GM12878 (cell line): ENCODE results near the gene CDKL5. TPM values are rescaled to one million over a fixed set of nuclear protein-coding genes. Genes with fewer than 3 reads are reported as not detected.

Experiments
- ATAC-seq: fragments of 200-7000 bp; cut with Tn5 transposase; 3 replicates; pipeline ENCODE4 v1.9.1; 2020; ENCODE audit warnings: mild to moderate bottlenecking, moderate library complexity
- BruUV-seq: library from RNA; stranded (reverse); fragments of 400-500 nt; replicated peaks from 2 replicates; lab custom pipeline; 2021; lab: Mats Ljungman, UMichigan
- CTCF ChIA-PET: fragments of 300-600 bp; sonication (Branson Sonifier 250); formaldehyde crosslinking; extraction: SDS; loops from one replicate; lab custom pipeline; 2021; ENCODE audit warnings: inconsistent platforms; lab: Yijun Ruan, JAX
- POLR2A ChIA-PET: fragments of 350-600 bp; formaldehyde crosslinking; extraction: SDS; loops from one replicate; lab custom pipeline; 2021; ENCODE audit warnings: inconsistent platforms; lab: Charles Lee
- RAD21 ChIA-PET: fragments of 300-600 bp; sonication (Branson Sonifier 250); formaldehyde crosslinking; loops from one replicate; lab custom pipeline; 2023; ENCODE audit warnings: antibody characterized with exemption; ENCODE audit not compliant: unreplicated experiment; lab: Charles Lee
- SMC1A ChIA-PET: fragments of 300-600 bp; sonication (Branson Sonifier 250); formaldehyde crosslinking; loops from one replicate; lab custom pipeline; 2023; ENCODE audit not compliant: unreplicated experiment, uncharacterized antibody; lab: Charles Lee
- DNase-seq: peaks from one replicate; pipeline ENCODE4 v3.0.0-alpha.2; 2011; ENCODE audit warnings: low read depth, low spot score
- FAIRE-seq: peaks from 3 replicates; lab custom pipeline; 2011; peaks lifted over from hg19 to GRCh38; lab: Jason Lieb, UNC
- H2AFZ ChIP-seq: 2 replicates; pipeline ENCODE4 v1.6.0; 2011; ENCODE audit warnings: low read depth, low read length, control low read depth; ENCODE audit not compliant: control insufficient read depth
- H3K27ac ChIP-seq: 2 replicates; pipeline ENCODE4 v1.5.1; 2011; ENCODE audit warnings: control low read depth; ENCODE audit not compliant: control insufficient read depth, insufficient read depth
- H3K27me3 ChIP-seq, 2 experiments: replicated peaks in 1 of 2; 2 replicates each; pipeline versions ENCODE4 v1.6.0 to v1.6.1; 2011; ENCODE audit warnings: low read length in 1 of 2; ENCODE audit not compliant: control insufficient read depth in 2 of 2, insufficient read depth in 2 of 2
- H3K36me3 ChIP-seq, 2 experiments: 2 replicates each; pipeline ENCODE4 v1.5.1; 2011; ENCODE audit warnings: low read length in 1 of 2; ENCODE audit not compliant: control insufficient read depth in 2 of 2, insufficient read depth in 2 of 2
- H3K4me1 ChIP-seq: 2 replicates; pipeline ENCODE4 v1.6.1; 2011; ENCODE audit warnings: mild to moderate bottlenecking, low read length, moderate library complexity, mixed read lengths; ENCODE audit not compliant: control insufficient read depth, insufficient read depth
- H3K4me2 ChIP-seq: 2 replicates; pipeline ENCODE4 v1.6.0; 2011; ENCODE audit warnings: control low read depth; ENCODE audit not compliant: control insufficient read depth, insufficient read depth
- H3K4me3 ChIP-seq: fragments of 200-600 bp; sonication (generic); 2 replicates; pipeline ENCODE4 v1.5.1; 2016
- H3K79me2 ChIP-seq: 2 replicates; pipeline ENCODE4 v1.6.0; 2011; ENCODE audit warnings: low read length; ENCODE audit not compliant: control insufficient read depth, insufficient read depth
- H3K9ac ChIP-seq: 2 replicates; pipeline ENCODE4 v1.8.0; 2011; ENCODE audit warnings: low read length, control low read depth, mixed read lengths; ENCODE audit not compliant: control insufficient read depth, insufficient read depth
- H3K9me3 ChIP-seq: replicated peaks from 3 replicates; pipeline ENCODE4 v1.5.1; 2011; ENCODE audit warnings: mild to moderate bottlenecking, low read length; ENCODE audit not compliant: control insufficient read depth, insufficient read depth
- H4K20me1 ChIP-seq: 2 replicates; pipeline ENCODE4 v1.6.0; 2011; ENCODE audit not compliant: control insufficient read depth, insufficient read depth
- CBFB ChIP-seq: IDR thresholded peaks from 2 replicates; pipeline ENCODE4 v1.6.1; 2016; ENCODE audit warnings: antibody characterized with exemption, low read depth
- CHD2 ChIP-seq: IDR thresholded peaks from 2 replicates; pipeline ENCODE4 v1.6.1; 2011; ENCODE audit warnings: low read depth, low read length, improper control_type of control experiment, borderline replicate concordance
- FOS ChIP-seq: IDR thresholded peaks from 3 replicates; pipeline ENCODE4 v1.6.1; 2011; ENCODE audit warnings: borderline replicate concordance; ENCODE audit not compliant: insufficient read length; ENCODE audit errors: extremely low read depth
- IKZF1 ChIP-seq: fragments of 450-650 bp; conservative IDR thresholded peaks from 2 replicates; pipeline ENCODE4 v1.6.1; 2017; ENCODE audit warnings: antibody characterized with exemption, mild to moderate bottlenecking
- MYB ChIP-seq: fragments of 150-350 bp; IDR thresholded peaks from 2 replicates; pipeline ENCODE4 v1.6.1; 2014; ENCODE audit warnings: mild to moderate bottlenecking, low read depth, low read length, borderline replicate concordance
- NRF1 ChIP-seq: conservative IDR thresholded peaks from 2 replicates; pipeline ENCODE4 v1.6.1; 2011; ENCODE audit warnings: mild to moderate bottlenecking, low read depth, low read length, improper control_type of control experiment
- WGBS: methylation state at CpG from one replicate; pipeline ENCODE4 v1.1.6; 2016; ENCODE audit warnings: low lambda C conversion rate; ENCODE audit not compliant: insufficient replicate concordance, insufficient coverage; ENCODE audit errors: missing lambda C conversion rate; 5-methylcytosine and 5-hydroxymethylcytosine counted together
- in situ Hi-C: fragments of 300-500 bp; cut with MboI; formaldehyde crosslinking; loops from 9 replicates; pipeline ENCODE4 v1.14.3; 2018; ENCODE audit warnings: mixed read lengths
- intact Hi-C: fragments of 100-400 bp; cut with micrococcal nuclease; formaldehyde crosslinking; loops from one replicate; pipeline ENCODE4 v1.14.2; 2022; ENCODE audit not compliant: unreplicated experiment
- polyA plus RNA-seq, 11 experiments: library from polyadenylated mRNA; depleted of rRNA in 4 of 11; unstranded in 6 of 11; stranded (reverse) in 5 of 11; fragments of >200 nt; fragmentation: Nextera tagmentation in 4 of 11; fragmentation: Illumina TruSeq in 1 of 11; extraction: Ambion mirVana in 4 of 11; extraction: Trizol in 1 of 11; gene quantifications; 1 replicate in 1 of 11; 2 replicates in 10 of 11; pipeline versions ENCODE4 v1.2.1 to v1.2.3, GENCODE V29; 2011 to 2016; ENCODE audit warnings: inconsistent platforms in 2 of 11, missing spikeins in 2 of 11, low read depth in 1 of 11
- total RNA-seq, 4 experiments: library from RNA; depleted of rRNA in 3 of 4; stranded (reverse); fragments of >200 nt in 3 of 4; fragmentation: Illumina TruSeq in 1 of 4; extraction: Trizol in 1 of 4; gene quantifications; 2 replicates each; pipeline versions ENCODE4 v1.2.1 to v1.2.3, GENCODE V29; 2013 to 2021
- TF ChIP-seq, protein P1 (sequence below): fragments of 150-350 bp; IDR thresholded peaks from 2 replicates; pipeline ENCODE4 v1.6.1; 2016; ENCODE audit warnings: low read depth, low read length
- TF ChIP-seq, protein P2 (sequence below): fragments of 450-650 bp; IDR thresholded peaks from 2 replicates; pipeline ENCODE4 v1.6.1; 2016; ENCODE audit warnings: mild to moderate bottlenecking
- TF ChIP-seq, protein P3 (sequence below): IDR thresholded peaks from 2 replicates; pipeline ENCODE4 v1.6.1; 2012; ENCODE audit warnings: low read depth, low read length, improper control_type of control experiment
- TF ChIP-seq, protein P4 (sequence below): IDR thresholded peaks from 2 replicates; pipeline ENCODE4 v1.6.1; 2012; ENCODE audit warnings: low read depth, low read length, improper control_type of control experiment
- TF ChIP-seq, protein P5 (sequence below): IDR thresholded peaks from 2 replicates; pipeline ENCODE4 v1.6.1; 2011; ENCODE audit warnings: mild to moderate bottlenecking, low read depth, low read length, moderate library complexity; ENCODE audit not compliant: insufficient replicate concordance
- TF ChIP-seq, protein P6 (sequence below): IDR thresholded peaks from 2 replicates; pipeline ENCODE4 v1.6.1; 2012; ENCODE audit warnings: mild to moderate bottlenecking, low read depth, low read length

The CDKL5 gene
- total and polyA plus RNA-seq, 10 of the 15 experiments (the other 5 are each of a cell fraction or from before 2014, with no cell fraction given) = 1.4 to 14.5 (median 6.3) TPM

DNA sequence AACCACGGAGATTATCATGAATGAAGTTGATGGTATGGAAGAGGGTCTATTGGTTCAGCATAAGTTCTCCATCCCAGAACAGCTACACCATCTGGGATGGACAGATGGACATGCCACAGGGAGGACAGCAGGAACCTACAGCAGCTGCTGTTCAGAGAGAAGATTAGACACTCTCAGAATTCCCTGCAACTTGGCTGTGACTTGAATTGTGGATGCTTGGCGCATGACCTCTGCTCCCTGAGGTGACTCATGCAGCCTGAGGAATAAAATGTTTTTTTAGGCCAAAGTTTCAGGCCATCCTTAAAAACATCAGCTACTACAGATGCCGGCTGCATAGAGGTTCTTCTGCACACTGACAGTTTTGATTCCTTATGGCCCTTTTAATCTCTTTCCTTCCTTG lies 149.2 kb downstream of the CDKL5 start (continued):
- no peak for TF ChIP-seq CHD2
- no peak for TF ChIP-seq FOS
- TF ChIP-seq CBFB = no peak
- TF ChIP-seq, protein P1, sequence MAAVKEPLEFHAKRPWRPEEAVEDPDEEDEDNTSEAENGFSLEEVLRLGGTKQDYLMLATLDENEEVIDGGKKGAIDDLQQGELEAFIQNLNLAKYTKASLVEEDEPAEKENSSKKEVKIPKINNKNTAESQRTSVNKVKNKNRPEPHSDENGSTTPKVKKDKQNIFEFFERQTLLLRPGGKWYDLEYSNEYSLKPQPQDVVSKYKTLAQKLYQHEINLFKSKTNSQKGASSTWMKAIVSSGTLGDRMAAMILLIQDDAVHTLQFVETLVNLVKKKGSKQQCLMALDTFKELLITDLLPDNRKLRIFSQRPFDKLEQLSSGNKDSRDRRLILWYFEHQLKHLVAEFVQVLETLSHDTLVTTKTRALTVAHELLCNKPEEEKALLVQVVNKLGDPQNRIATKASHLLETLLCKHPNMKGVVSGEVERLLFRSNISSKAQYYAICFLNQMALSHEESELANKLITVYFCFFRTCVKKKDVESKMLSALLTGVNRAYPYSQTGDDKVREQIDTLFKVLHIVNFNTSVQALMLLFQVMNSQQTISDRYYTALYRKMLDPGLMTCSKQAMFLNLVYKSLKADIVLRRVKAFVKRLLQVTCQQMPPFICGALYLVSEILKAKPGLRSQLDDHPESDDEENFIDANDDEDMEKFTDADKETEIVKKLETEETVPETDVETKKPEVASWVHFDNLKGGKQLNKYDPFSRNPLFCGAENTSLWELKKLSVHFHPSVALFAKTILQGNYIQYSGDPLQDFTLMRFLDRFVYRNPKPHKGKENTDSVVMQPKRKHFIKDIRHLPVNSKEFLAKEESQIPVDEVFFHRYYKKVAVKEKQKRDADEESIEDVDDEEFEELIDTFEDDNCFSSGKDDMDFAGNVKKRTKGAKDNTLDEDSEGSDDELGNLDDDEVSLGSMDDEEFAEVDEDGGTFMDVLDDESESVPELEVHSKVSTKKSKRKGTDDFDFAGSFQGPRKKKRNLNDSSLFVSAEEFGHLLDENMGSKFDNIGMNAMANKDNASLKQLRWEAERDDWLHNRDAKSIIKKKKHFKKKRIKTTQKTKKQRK = no peak
- TF ChIP-seq, protein P2, sequence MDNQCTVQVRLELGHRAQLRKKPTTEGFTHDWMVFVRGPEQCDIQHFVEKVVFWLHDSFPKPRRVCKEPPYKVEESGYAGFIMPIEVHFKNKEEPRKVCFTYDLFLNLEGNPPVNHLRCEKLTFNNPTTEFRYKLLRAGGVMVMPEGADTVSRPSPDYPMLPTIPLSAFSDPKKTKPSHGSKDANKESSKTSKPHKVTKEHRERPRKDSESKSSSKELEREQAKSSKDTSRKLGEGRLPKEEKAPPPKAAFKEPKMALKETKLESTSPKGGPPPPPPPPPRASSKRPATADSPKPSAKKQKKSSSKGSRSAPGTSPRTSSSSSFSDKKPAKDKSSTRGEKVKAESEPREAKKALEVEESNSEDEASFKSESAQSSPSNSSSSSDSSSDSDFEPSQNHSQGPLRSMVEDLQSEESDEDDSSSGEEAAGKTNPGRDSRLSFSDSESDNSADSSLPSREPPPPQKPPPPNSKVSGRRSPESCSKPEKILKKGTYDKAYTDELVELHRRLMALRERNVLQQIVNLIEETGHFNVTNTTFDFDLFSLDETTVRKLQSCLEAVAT = no peak

DNA sequence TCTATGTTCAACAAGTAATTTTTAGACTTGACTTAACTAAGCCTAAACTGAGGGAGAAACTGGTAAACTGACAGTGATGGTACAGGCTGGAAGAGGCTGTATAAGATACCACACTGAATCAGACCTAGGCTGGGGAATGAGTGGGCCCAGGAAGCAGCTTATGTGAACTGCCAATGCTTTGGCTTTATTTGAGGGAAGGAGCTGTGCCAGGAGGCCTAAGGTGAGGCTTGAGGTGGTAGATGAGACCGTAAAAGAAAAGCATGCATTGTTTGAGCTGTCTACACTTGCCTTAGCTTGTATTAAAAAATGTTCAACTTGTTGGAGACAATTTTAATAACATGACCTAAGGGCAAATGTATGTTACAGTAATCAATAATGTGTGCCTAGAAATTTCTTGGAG lies 150.3 kb downstream of the CDKL5 start:
- no peak overlapping the region for H3K4me3 ChIP-seq
- DNase-seq = no peak
- no peak overlapping the region for H3K27ac ChIP-seq
- ChIA-PET RAD21 (no interaction called here), POLR2A (no interaction called here), SMC1A (no interaction called here), CTCF (no interaction called here)
- H3K79me2 ChIP-seq = no peaks in the 10 kb centered on the region
- intact Hi-C loops (no loop called here), in situ Hi-C loops (no loop called here)
- no peak for ATAC-seq
- H3K4me1 ChIP-seq = no peaks in the 10 kb centered on the region
- H3K36me3 ChIP-seq = no peaks in the 10 kb centered on the region
- no peaks in the 10 kb centered on the region for H3K27me3 ChIP-seq
- no peaks in the 10 kb centered on the region for H3K9me3 ChIP-seq
- H3K9ac ChIP-seq = no peak overlapping the region
- no peak overlapping the region for H3K4me2 ChIP-seq
- WGBS = 0% methylated on average over 1 of the region's 1 CpG
- no peak for FAIRE-seq
- H4K20me1 ChIP-seq = no peaks in the 10 kb centered on the region
- no peak overlapping the region for H2AFZ ChIP-seq
- BruUV-seq = no TSS peak
- TF ChIP-seq, protein P3, sequence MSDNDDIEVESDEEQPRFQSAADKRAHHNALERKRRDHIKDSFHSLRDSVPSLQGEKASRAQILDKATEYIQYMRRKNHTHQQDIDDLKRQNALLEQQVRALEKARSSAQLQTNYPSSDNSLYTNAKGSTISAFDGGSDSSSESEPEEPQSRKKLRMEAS = no peak
- TF ChIP-seq, protein P4, sequence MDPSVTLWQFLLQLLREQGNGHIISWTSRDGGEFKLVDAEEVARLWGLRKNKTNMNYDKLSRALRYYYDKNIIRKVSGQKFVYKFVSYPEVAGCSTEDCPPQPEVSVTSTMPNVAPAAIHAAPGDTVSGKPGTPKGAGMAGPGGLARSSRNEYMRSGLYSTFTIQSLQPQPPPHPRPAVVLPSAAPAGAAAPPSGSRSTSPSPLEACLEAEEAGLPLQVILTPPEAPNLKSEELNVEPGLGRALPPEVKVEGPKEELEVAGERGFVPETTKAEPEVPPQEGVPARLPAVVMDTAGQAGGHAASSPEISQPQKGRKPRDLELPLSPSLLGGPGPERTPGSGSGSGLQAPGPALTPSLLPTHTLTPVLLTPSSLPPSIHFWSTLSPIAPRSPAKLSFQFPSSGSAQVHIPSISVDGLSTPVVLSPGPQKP = no peak
- TF ChIP-seq, protein P5, sequence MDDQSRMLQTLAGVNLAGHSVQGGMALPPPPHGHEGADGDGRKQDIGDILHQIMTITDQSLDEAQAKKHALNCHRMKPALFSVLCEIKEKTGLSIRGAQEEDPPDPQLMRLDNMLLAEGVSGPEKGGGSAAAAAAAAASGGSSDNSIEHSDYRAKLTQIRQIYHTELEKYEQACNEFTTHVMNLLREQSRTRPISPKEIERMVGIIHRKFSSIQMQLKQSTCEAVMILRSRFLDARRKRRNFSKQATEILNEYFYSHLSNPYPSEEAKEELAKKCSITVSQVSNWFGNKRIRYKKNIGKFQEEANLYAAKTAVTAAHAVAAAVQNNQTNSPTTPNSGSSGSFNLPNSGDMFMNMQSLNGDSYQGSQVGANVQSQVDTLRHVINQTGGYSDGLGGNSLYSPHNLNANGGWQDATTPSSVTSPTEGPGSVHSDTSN = no peak
- TF ChIP-seq, protein P6, sequence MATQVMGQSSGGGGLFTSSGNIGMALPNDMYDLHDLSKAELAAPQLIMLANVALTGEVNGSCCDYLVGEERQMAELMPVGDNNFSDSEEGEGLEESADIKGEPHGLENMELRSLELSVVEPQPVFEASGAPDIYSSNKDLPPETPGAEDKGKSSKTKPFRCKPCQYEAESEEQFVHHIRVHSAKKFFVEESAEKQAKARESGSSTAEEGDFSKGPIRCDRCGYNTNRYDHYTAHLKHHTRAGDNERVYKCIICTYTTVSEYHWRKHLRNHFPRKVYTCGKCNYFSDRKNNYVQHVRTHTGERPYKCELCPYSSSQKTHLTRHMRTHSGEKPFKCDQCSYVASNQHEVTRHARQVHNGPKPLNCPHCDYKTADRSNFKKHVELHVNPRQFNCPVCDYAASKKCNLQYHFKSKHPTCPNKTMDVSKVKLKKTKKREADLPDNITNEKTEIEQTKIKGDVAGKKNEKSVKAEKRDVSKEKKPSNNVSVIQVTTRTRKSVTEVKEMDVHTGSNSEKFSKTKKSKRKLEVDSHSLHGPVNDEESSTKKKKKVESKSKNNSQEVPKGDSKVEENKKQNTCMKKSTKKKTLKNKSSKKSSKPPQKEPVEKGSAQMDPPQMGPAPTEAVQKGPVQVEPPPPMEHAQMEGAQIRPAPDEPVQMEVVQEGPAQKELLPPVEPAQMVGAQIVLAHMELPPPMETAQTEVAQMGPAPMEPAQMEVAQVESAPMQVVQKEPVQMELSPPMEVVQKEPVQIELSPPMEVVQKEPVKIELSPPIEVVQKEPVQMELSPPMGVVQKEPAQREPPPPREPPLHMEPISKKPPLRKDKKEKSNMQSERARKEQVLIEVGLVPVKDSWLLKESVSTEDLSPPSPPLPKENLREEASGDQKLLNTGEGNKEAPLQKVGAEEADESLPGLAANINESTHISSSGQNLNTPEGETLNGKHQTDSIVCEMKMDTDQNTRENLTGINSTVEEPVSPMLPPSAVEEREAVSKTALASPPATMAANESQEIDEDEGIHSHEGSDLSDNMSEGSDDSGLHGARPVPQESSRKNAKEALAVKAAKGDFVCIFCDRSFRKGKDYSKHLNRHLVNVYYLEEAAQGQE = no peak
- TF ChIP-seq MYB = no peak
- TF ChIP-seq IKZF1 = no peak
- no peak for TF ChIP-seq NRF1
